ENCODE data around the gene GAB1.

The GAB1 gene

DNA sequence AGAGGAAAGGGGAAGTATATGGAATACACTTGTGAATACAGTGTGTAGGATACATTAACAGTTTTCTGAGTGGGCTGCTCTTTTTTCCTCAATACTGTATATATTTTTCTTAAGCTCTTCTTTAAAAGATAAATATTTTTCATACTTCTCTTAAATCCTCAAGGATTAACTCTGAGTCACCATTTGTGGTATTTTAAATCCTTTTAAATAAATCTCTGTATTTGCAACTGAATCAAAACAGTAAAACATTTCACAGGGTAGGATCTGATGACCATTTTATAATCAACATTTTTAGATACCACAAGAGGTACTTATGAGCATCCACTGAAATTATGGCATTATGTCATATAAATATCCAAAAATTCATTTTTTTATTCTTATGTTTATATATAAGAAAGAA is 87.6 kb downstream of the GAB1 start:
- no peak for DNase-seq

DNA sequence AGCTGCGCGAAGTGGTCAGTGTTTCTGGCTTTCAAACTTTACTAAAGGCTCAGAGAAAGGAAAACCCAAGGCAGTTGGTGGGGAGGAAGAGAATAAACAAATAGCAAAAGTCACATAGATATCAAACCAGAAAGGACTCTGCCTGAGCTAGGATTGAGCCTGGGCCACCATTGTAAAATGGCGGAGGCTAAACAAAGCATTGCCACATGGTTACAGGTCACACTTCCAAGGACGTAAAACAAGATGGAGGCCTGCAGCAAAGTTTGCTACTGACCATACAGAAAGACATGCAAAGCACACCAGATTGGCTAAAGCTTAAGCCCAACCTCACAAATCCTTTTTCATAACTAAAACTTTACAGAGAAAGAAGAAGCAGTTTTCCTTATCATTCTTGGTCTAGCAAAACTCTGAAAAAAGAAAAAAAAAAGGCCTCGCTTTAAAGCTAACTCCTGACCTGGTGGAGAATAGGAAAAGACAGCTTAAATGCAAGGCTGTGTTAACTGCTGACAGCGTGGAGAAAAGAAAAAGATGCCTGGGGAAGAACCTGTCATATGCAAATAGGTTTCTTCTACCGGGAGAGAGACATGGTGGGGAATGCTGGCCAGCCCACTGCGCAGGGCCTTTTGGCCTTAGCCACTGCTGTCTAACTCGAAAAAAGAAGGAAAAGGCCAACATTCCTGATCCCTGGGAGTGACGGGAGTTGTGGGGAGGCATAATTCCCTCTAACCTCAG is 95.0 kb downstream of the GAB1 start:
- DNase-seq: no peak

DNA sequence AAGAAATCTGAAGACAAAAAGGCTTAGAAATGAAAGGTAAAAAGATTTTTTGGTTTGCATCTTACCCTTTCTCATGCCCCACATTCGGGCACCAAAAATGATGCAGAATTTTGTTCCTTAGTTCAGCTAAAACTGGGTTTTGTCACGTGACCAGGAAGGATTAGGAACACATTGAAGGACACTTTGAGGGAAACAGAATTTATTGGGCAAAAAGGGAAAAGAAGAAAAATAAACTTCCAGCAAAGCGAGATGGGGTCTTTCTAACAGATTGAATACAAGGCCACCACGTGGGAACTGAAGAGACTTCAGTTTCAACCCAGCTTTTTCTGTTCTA is 95.5 kb downstream of the GAB1 start:
- no peak for DNase-seq

DNA sequence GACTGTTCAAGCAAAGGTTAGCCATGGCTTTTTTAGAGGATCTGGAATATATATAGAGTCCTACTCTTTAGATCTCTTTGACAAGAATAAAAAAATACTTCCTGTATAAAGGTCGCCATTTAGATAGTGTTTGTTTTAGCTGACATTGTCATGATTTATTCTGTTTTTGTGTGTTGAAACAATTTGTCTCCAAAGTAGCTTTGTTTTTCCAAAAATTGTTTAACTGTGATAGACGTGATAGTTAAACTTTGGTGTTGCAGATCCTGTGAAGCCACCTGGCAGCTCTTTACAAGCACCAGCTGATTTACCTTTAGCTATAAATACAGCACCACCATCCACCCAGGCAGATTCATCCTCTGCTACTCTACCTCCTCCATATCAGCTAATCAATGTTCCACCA is 96.6 kb downstream of the GAB1 start:
- DNase-seq: no peak

DNA sequence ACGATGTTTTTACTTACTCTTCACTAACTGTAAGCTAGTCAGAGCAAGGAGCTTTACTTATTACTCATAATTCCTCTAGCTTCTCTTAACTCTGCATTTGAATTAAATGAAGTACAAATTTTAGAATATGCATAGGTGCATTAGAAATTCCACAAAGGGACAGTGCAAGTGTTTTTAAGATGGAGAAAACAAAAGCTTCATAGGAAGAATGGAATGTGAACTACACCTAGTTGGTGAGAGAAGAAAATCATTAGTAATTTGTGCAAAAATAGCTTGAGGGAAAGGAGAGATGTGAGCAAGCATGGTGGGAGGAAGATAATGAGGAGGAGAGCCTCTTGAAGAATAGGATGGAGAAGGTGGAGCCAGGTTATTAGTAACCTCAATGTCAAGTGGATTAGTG is 99.3 kb downstream of the GAB1 start:
- no peak for DNase-seq

DNA sequence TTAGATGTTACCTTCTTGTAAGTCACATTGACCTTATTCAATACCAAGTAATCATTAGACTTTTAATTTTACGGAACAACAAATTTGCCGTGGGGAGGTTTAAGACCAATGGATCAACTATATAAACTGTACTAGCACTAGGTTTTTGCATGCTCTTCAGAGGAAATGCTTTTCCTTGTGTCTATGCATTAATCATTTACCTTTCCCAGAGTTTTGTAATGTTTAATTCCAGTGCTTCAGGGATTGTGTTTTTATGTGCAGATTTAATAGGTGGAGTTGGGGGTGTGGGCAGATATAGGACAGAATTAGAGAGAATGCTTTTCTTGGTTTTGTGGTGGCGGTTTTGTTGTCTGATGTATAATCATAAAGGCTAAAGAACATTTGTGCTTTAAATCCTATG is 100.8 kb downstream of the GAB1 start:
- no peak for DNase-seq

DNA sequence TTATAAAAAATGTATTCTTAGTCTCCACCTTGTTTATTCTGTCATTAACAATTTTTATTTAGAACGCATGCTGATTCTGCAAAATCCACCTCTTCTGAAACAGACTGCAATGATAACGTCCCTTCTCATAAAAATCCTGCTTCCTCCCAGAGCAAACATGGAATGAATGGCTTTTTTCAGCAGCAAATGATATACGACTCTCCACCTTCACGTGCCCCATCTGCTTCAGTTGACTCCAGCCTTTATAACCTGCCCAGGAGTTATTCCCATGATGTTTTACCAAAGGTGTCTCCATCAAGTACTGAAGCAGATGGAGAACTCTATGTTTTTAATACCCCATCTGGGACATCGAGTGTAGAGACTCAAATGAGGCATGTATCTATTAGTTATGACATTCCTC is 101.3 kb downstream of the GAB1 start:
- DNase-seq: no peak

DNA sequence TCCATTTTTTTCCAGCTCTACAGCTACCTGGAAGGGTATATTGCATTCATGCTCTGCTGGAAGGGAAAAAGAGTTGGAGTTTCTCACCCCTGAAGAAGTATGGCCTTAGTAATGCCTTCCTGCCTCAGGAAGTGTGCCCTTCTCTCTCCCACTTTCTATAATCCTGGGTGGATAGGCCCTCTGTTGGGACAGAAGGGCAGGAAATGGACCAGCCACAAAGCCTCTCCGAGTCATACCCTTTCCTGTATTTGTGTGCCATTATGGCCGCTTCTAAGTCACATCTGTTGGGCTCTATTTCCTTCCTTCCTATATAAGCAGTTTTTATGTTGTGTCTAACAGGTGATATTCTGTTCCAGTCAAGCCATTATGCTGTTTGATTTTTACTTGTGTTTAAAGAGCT is 102.0 kb downstream of the GAB1 start:
- no peak for DNase-seq

DNA sequence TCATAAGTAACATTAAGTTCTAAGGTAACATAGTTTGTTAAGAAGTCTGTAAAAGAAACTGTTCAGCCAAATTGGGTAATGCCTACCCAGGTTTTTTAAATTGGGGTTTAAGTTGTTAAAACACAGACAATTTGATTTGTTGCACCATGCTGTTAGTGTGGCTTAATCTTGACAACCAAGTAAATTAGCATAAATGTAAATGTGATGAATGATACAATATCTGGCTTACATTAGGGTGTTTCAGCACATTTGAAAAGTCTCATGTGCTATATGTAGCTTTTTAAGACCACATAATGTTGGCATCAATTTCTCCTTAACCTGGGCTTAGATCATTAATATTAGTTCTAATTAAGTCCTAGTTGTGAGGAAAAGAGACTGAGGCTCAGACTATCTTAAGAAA is 104.4 kb downstream of the GAB1 start:
- no peak for DNase-seq

DNA sequence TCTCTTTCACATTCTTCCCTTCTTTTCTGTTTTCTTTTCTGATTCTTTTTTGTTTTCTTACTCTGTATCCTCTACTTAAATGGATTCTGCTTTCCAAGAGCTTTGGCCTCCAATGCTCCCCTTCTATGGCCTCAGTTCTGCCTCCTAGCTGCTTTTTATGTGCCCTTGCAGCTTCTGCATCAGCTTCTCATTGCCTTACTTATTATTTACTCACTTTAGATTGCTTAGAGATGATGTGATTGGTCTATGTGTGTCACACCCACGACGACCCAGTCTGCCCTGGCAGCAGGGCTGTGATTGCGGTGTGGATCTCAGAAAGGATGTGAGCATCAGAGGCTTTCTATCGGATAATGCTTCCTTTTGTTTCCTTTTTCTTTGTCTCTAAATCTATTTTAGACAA is 105.0 kb downstream of the GAB1 start:
- no peak for DNase-seq

DNA sequence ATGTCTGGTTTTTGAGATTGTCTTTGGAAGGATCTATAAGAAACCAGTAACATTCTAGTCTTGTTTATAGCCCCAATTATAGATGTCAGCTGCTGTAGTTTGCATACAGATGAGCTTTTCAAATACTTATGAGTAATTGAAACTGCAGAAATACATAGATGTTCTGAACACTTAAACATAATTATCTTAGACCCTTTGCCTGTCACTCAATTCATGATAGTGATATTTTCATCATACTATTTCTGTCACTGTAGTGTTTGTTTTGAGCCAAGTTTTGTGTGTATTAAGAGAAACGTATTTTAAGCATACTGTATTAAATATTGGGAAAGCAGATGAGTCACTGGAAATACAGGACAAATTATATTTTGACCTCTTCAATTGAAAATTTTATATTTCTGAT is 107.1 kb downstream of the GAB1 start:
- no peak for DNase-seq

DNA sequence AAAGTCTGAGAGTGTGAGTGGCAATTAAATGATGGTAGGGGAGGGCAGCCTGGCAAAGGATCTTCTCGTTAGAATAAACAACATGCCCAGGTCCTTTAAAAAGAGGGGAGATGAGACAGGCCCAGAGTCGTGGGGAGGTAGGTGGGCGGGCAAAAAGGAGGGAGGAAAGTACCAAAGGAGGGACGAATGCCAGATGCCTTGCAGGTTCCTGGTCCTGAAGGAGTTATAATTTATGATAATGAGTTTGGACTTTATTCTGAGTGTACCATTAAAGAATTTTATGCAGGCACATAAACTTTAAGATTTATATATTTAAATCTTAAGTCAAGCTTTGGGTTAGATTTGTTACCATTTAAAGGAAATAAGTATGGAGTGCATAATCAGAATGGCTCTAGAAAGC is 114.5 kb downstream of the GAB1 start:
- DNase-seq: no peak

DNA sequence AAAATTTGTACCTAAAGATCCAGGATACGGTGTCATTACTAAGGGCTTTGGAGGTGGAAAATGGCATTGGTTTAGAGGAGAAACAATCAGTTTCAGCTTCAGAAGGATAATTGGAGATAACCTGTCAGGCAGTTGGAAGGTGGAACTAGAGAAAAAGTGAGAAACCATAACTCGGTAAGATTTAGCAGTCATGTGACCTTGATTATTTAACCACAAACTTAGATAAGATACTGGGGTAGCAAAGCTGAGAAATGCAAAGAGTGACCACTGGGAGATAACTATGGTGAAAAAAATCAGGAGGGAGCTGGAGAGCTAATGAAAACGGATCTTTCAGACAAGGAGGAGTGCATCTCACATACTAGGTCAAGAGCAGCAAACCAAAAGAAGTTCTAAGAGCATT is 118.5 kb downstream of the GAB1 start:
- DNase-seq: no peak

DNA sequence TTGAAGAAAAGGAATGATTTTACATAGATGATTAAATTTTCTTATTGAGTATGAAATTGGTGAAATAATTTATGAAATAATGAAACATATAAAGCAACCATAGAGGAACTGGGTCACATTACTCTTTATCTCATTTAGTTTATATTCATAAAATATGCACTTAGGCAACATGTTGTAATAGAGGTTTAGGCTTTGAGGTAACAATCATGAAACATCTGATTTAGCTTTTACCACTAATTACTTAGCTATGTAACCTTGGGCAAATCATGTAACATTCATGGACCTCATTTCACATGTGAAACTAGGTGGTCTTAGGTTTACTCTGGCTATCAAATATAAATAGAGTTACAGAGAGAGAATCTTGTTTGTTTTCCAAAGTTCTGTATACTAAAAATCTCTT is 122.3 kb downstream of the GAB1 start:
- no peak for DNase-seq

DNA sequence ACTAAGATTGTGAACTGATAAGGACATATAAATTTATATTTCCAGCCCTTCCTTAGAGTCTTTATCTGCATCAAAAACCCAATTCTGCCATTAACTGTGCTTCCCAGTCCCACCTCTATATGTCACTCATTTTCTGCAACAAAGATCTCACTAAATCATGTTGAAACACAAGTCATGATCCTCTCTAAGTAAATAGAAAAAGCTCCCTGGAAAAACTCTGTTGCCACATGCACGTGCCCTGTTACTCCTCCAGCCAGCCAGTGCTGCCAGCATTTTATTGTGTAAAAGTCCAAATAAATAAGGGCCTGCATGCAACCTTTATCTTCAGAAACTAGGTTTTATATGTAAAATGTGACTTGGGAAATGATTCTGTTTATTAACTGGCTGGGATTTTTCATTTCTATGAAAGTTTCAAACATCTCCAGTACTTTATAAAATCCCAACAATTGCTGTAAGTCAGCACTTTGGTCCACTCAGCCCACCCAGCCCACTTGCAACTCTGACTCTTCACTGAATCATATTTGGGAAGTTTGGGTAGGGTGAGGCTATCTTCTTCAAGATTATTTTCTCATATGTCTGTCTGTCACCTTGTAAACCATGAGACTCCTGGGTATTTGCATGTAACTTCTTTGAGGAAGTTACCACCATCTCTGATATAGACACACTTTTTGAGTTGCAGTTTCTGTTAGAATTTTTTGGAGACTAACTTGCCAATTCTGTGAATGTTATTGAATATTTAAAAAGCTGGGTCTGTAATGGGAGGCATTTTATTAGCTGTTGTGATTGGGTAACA is 136.9 kb downstream of the GAB1 start:
- DNase-seq: no peak

DNA sequence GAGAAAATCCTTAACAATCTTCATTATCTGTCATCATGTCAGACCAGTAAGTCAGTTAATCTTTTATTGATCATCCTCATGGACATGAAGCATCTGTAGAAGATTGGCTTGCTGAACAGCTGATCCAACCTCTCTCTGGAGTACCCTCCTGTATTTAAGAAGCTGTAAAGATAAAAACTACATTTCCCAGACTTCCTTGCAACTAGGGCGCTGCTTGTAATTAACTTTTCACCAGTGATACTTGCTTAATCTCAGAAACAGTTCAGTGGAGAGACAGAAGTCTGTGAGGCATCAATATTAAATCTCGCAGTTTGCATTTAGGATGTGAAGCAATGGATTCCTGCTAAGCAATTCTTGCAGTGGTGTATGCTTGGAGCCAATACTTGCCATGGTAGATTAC is 140.8 kb downstream of the GAB1 start:
- DNase-seq: no peak

DNA sequence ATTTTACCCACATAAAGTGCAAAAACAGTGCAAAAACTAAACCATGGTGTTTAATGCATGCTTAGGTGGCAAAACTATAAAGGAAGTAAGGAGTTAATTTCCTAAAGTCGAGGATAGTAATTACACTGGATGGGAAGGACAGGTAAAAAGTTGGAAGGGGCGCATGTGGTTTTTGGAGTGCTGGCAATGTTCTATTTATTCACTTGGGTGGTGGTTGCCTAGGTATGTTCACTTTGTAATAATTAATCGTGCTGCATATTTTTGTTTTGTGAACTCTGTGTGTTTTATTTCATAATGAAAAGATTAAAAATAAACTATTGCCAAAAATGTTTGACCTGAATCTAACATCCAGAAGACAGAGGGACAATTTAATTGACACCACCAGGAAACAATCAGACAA is 144.7 kb downstream of the GAB1 start:
- no peak for DNase-seq

DNA sequence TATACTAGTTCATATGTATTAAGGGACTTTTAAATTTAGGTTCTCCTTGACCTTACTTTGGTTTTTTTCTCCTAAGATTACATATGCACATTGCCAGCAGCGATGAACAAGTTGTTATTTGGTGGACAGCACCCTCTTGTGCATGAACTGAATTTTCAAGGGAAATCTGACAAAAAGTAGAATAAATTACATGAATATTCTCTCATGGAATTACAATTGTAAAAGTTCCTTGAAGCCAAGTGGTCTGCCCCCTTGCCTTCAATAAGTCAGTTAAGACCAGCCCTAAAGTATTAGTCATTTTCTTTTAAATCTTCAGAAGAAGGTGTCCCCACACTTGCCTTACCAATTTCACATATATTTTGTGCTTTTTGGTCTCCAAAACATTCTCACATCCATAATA is 146.2 kb downstream of the GAB1 start:
- DNase-seq: peak in 1 of 2 experiments; percentile 29

DNA sequence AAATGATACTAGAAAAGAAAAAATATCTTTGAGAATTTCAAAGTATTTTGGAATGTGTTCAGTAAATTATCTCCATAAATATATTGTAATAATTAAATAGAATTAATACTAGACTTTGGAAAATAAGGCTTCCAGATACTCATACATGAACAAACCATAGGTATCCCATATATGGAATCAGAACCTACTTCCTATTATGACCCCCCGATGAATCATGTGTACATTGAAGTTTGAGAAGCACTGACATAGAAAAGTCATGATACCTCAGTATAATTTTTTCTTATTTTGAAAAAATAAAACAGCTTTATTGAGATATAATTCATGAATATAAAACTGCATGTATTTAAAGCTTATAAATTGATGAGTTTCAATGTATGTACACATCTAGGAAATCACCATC is 149.6 kb downstream of the GAB1 start:
- DNase-seq: no peak

DNA sequence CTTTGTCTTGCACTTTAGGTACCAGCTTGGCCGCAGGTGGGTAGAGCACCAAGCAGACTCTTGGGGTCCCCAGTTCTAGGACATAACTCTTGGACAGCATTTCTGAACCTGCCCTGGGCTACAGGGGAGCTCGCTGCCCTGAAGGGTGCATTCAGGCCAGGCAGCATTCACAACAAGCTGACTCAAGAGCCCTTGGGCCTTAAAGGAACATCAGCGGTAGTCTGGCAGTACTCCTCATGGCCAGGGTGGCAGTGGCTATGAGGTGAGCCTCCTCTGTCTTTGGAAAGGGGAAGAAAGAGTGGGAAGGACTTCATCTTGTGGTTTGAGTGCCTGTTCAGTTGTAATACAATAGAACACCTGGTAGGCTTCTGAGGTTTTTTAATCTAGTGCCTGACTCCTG is 152.0 kb downstream of the GAB1 start:
- no peak for DNase-seq

DNA sequence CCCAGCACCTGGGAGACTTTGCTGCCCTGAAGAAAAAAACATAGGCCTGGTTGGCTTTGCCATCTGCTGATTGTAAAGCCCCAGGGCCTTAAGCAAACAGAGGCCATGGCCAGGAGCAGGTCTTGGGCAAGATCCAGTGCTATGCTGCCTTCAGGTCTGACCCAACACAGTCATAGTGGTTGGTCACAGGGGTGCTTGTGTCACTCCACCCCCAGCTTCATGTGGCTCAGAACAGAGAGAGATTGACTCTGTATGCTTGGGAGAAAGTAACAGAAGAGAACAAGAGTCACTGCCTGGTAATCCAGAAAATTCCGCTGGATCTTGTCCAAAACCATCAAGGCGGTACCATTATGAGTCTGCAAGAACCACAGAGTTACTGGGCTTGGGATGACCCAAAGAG is 152.4 kb downstream of the GAB1 start:
- no peak for DNase-seq

DNA sequence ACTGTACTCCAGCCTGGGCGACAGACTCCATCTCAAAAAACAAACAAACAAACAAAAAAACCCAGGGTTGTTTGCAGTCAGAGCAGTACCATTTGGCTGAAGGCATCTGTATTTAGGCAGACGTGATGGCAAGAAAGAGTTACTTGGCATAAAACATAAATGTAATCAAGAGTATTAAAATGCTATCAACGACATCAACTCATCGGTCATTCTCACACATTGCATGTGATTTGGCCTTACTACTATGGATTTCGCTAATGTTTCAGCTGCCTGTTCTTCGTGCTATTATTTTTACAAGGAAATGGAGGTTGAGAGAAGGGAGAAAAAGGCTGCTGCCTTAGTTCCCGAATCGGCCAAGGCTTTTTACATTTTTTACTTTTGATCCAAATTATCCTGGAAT is 161.3 kb downstream of the GAB1 start:
- DNase-seq: no peak

DNA sequence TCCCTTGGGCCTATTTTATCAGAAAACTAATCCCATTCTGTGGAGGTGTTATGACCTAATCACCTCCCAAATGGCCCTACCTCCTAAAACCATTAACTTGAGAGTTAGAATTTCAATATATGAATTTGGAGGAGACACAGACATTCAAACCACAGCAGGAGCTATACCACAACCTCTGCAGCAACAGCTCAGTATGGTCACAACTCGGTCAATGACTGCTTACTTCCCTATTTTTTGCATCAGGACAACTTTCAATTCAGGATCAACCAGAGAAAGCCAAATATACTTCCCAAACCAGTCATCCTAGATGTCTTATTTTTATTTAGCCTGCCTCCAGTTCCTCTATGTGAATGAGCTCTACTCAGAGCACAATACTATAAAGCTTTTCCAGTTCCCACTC is 165.6 kb downstream of the GAB1 start:
- DNase-seq: no peak

DNA sequence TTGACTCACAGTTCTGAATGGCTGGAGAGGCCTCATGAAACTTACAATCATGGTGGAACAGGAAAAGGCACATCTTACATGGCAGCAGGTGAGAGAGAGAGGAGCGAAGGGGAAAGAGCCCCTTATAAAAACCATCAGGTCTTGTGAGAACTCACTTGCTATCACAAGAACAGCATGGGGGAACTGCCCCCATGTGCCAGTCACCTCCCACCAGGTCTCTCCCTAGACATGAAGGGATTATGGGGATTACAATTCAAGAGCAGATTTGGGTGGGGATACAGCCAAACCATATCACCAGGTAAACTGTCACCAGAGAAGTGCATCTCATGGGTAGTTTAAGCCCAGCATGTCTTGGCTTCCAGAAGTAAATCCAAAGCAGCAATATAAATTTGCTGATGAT is 169.4 kb downstream of the GAB1 start:
- no peak for DNase-seq

DNA sequence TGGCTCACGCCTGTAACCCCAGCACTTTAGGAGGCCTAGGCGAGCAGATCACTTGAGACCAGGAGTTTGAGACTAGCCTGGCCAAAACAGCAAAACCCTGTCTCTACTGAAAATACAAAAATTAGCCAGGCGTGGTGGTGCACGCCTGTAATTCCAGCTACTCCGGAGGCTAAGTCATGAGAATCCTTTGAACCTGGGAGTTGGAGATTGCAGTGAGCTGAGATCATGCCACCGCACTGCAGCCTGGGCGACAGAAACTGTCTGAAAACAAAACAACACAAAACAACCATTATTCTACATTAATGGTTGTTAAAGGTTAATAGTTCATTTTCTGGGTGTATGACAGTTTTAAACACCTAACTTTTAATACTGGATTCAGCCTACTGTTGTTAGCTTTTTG is 175.2 kb downstream of the GAB1 start:
- DNase-seq: no peak

Data from SW 1271 (cell line).